Spinal cord (tissue), 10 donors: ENCODE measurements around the gene SLC7A6. TPM values are rescaled to one million over a fixed set of nuclear protein-coding genes. Genes with fewer than 3 reads are reported as not detected.
A peak's percentile ranks its signal among the peaks of the same experiment; 100 is the strongest.

Source experiments
- DNase-seq, 6 donors: peaks; one replicate each; pipeline versions ENCODE4 v3.0.0 to v3.0.0-alpha.2; 2013 to 2015; ENCODE audit warnings: low spot score in 6 of 6, low read depth in 4 of 6
- H3K27ac ChIP-seq: one replicate; pipeline ENCODE4 v1.5.1; 2013; ENCODE audit warnings: low read depth, low read length, control low read depth
- H3K27me3 ChIP-seq: one replicate; pipeline ENCODE4 v1.6.1; 2013; ENCODE audit warnings: low read length; ENCODE audit not compliant: control insufficient read depth, insufficient read depth
- H3K36me3 ChIP-seq: one replicate; pipeline ENCODE4 v1.6.1; 2013; ENCODE audit warnings: low read length; ENCODE audit not compliant: control insufficient read depth, insufficient read depth
- H3K4me1 ChIP-seq: one replicate; pipeline ENCODE4 v1.6.1; 2013; ENCODE audit warnings: low read length; ENCODE audit not compliant: control insufficient read depth, insufficient read depth
- H3K4me3 ChIP-seq: one replicate; pipeline ENCODE4 v1.5.1; 2013; ENCODE audit warnings: low read depth, low read length, control low read depth
- H3K9me3 ChIP-seq: one replicate; pipeline ENCODE4 v1.6.1; 2013; ENCODE audit warnings: low read length; ENCODE audit not compliant: control insufficient read depth, insufficient read depth
- WGBS: methylation state at CpG from one replicate; pipeline ENCODE4 v1.1.5; 2013; ENCODE audit warnings: missing lambda C conversion rate; ENCODE audit not compliant: insufficient coverage; 5-methylcytosine and 5-hydroxymethylcytosine counted together
- polyA plus RNA-seq, 2 donors: library from polyadenylated mRNA; unstranded; fragments of 120-200 nt; gene quantifications; one replicate each; pipeline ENCODE4 v1.2.1, GENCODE V29; 2013; ENCODE audit not compliant: insufficient read length in 2 of 2
- total RNA-seq, 2 donors: library from RNA; depleted of rRNA in 1 of 2; stranded (reverse); fragments of 120-200 nt in 1 of 2; fragments of >200 nt in 1 of 2; gene quantifications; one replicate each; pipeline versions ENCODE4 v1.2.3 to v1.2.4, GENCODE V29; 2013 to 2014
- donor health status: healthy.

Gene SLC7A6
- total and polyA plus RNA-seq, 4 donors: 20.2 to 28.3 (median 24.0) TPM

DNA sequence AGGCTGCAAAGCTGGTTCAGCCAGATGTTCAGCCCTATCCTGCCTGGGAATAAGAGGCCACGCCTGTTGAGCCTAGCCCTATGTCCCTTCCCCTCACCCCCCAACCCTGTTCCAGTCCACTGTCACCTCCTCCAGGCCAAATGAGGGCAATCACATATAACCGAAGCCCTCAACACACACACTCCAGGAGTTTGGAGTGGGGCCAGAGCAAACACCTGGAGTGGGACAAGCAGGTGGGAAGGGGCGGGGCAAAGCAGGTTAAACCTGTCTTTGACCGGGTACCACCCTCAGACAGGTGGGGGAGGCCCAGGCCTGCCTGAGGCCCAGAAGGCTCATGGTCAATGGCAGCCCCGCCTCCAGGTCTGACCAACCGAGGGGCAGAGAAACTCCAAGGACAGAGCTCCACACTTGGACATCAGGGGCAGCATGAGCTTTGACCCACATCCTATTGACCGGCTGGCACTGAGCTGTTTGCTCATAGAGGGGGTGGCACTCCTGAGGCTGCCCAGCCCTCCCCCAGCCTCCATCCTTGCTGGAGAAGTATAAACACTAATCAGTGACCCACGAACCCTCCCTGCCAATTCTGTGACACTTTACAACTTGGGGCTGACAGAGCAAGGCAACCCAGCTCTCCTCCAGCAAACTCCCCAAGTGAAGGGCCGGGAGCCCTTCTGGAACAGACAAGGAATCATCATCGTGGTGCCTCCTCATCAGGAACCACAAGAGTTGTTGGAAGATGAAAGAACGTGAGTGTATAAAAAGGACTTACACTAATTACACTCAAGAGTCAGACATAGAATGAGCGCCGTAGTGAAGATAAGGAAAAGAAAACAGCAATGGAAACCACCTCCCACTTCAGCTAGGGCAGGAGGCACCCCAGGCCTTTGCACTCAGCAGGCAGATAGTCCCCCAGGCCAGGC lies 29.9 kb upstream of the SLC7A6 start:
- Histone ChIP-seq H3K27ac (no peak overlapping the region), H3K4me3 (no peak overlapping the region), H3K9me3 (no peaks in the 10 kb centered on the region), H3K4me1 (peaks cover 32% of the 10 kb centered on the region), H3K27me3 (peaks cover 37% of the 10 kb centered on the region), H3K36me3 (peaks cover 26% of the 10 kb centered on the region)
- 74% methylated on average over 8 of the region's 13 CpGs for WGBS
- no peak for DNase-seq

DNA sequence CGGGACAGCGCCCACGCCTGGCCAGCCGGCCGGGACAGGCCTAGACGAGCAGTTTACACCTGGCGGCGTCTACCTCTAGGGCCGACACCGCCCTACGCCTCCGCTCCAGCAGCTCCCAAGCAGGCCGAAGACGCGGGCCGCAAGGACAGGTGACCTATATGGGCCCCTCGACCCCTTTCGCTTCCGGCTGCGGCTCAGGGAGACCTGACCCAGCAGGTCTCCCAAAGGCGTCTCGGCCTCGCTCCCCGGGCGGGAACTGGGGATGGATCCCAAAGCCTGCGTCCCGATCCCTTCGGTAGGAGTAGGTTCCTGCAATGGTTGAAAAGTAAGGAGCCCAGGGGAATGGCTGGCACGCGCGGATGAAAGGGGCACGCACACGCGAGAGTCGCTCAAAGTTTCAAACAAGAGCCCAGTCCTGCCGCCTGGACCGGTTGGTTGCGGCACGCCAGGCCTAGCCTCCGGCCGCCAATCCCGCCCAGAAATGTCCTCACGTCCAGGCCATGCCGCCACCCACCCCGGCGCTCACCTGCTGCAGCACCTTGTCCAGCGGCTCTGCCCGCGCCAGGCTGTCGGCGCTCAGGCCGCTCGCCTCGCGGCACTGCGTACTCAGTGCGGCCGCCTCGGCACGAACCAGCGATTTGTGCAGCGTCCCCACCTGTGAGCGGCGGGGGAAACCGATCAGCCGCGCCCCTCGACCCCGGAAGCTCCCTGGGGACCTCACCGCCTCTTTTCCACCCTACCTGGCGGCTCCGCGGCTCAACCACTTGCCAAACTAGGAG lies 29.0 kb upstream of the SLC7A6 start:
- Histone ChIP-seq H3K4me3 (no peak overlapping the region), H3K27me3 (peaks cover 37% of the 10 kb centered on the region), H3K9me3 (no peaks in the 10 kb centered on the region), H3K4me1 (peaks cover 37% of the 10 kb centered on the region), H3K36me3 (peaks cover 20% of the 10 kb centered on the region), H3K27ac (no peak overlapping the region)
- 12% methylated on average over 73 of the region's 73 CpGs for WGBS
- DNase-seq: no peak

DNA sequence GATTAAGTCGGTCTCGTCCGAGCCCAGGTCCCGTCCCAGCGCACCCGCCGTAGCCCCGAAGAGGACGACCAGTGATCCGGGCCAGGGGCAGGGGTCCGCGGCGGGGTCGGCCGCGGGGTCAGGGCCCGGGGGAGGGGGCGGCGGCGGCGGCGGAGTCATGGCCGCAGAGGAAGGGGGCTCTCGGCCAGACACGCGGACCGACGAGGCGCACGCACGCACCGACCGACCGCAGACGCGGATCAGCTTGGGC lies 28.5 kb upstream of the SLC7A6 start, which contains the start of gene ESRP2:
TSS of gene ESRP2 (minus strand) at position 241 of the 250 bp plus-strand sequence. CDS start at position 159, 82 bp downstream.
- Histone ChIP-seq H3K4me1 (peaks cover 37% of the 10 kb centered on the region), H3K27ac (peak within 1 kb of the TSS; percentile 64), H3K4me3 (peak within 1 kb of the TSS; percentile 77), H3K27me3 (peaks cover 37% of the 10 kb centered on the region), H3K9me3 (no peaks in the 10 kb centered on the region), H3K36me3 (peaks cover 17% of the 10 kb centered on the region)
- WGBS: under 1% methylated on average over 36 of the region's 36 CpGs
- no peak for DNase-seq

DNA sequence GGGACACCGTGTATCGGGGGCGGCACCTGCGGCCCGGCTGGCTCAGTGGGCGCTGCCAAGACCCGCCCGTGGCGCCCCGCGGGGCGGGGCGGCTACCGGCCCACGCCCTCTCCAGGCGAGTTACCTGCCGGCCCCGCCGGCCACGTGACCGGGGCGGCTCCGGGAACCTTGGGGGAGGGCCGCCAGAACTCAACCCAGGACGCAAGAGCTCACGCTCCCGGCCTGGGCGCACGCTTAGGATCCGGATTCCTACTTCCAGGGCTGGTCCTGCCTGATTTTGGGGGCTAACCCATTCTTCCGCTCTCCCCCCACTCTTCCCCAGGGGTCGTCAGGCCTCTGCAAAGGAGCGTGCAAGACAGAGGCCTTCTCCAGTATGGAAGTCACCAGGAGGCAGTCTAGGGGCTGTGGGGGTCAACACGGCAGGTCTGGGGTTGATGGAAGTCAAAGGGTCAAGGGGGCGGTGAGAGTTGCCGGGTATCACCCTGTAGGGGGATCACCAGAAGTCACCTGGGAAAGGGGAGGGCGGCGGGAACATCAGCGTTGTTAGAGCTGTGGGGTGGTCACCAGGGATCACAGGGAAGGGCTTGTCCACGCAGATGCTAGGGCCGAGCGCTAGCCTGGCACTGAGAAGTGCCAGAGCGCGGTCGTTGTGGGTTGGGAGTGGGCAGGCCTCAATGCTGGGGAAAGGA lies 28.0 kb upstream of the SLC7A6 start:
- Histone ChIP-seq H3K4me3 (peak overlapping the region; percentile 77), H3K27ac (no peak overlapping the region), H3K4me1 (peaks cover 37% of the 10 kb centered on the region), H3K36me3 (peaks cover 12% of the 10 kb centered on the region), H3K9me3 (no peaks in the 10 kb centered on the region), H3K27me3 (peaks cover 37% of the 10 kb centered on the region)
- WGBS: 3% methylated on average over 44 of the region's 45 CpGs
- DNase-seq: peak in 1 of 6 donors; percentile 29

DNA sequence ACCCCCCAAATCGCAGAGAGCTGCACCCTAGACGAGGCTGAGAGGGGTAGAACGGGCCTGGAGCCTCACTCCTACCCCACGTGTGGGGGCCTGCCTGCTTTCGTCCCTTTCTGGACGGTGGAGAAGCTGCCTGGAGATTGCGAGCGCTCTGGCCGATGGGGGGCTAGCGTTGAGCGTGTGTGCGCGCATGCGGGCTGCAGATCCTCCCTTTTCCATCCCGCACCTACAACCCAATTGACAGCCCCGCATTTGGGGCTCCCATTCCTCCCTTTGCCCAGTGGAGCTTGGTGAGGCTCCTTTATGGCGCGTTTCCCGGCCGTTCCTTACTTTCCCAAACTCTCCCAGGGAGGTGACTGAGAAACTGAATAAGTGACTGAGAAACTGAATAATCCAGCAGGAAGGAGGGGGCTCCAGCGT lies 27.5 kb upstream of the SLC7A6 start:
- Histone ChIP-seq H3K4me1 (peaks cover 37% of the 10 kb centered on the region), H3K9me3 (no peaks in the 10 kb centered on the region), H3K27me3 (peaks cover 37% of the 10 kb centered on the region), H3K36me3 (peaks cover 7% of the 10 kb centered on the region), H3K4me3 (peak overlapping the region; percentile 77), H3K27ac (peak overlapping the region; percentile 64)
- peak in 2 of 6 donors; percentile 68 to 72 for DNase-seq
- 1% methylated on average over 16 of the region's 21 CpGs for WGBS

DNA sequence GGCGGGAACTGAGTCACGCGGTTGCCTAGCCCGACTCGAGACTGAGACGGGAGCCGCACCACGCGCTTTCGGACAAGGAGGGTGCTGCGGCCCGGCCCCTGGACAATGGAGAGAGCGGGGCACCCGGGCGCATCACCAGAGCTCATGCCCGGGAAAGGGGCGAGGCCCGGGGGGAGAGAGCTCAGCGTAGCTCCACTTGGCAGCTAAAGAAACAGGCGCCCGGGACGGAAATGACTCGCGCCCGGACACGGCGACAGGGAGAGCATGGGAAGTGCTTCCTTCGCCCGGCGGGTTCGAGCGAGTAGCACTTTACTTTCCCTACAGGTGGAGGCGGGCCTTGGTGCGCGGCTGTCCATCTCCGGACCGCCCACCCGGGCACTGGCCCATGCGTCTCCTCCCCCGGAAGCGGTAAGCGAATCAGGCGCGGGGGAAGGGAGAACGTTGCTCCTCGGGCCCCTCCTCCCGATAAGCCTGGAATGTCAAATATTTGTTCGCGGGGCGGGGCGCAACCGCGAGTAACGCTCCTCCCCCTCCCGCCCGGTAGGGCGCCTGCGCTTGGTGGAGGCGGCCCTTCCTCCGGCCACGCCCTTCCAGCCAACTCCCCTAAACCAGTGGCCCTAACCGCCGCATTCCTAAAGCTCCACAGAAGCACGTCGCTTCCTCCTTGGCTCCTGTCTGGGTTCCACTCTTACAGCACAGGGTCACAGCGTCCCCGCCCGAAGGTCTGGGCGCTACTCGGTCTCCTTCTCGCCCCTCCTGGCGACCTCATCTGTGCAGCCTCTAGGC lies 26.9 kb upstream of the SLC7A6 start:
- WGBS: under 1% methylated on average over 72 of the region's 72 CpGs
- no peaks in the 10 kb centered on the region for H3K9me3 ChIP-seq
- peaks cover 37% of the 10 kb centered on the region for H3K27me3 ChIP-seq
- peak overlapping the region; percentile 64 for H3K27ac ChIP-seq
- H3K4me1 ChIP-seq: peaks cover 37% of the 10 kb centered on the region
- peaks cover under 1% of the 10 kb centered on the region for H3K36me3 ChIP-seq
- peak; percentile 80 to 98 (median 90) for DNase-seq
- H3K4me3 ChIP-seq: peak overlapping the region; percentile 77

DNA sequence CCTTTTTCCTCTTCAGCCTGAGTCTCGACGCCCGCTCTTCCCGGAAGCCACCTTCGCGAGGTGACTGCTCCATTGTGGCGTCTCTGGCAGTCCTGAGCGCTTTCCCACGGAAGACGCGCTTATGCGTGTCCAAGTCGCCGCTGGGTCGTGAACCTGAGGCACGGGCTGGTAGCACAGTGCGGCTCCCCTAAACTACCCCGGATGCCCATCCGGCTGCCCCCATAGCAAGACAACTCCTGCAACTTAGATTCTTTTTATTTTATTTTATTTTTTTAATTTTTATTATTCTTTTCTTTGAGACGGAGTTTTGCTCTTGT lies 26.3 kb upstream of the SLC7A6 start:
- 9% methylated on average over 17 of the region's 20 CpGs for WGBS
- peak overlapping the region; percentile 57 for H3K27ac ChIP-seq
- H3K4me1 ChIP-seq: peaks cover 37% of the 10 kb centered on the region

DNA sequence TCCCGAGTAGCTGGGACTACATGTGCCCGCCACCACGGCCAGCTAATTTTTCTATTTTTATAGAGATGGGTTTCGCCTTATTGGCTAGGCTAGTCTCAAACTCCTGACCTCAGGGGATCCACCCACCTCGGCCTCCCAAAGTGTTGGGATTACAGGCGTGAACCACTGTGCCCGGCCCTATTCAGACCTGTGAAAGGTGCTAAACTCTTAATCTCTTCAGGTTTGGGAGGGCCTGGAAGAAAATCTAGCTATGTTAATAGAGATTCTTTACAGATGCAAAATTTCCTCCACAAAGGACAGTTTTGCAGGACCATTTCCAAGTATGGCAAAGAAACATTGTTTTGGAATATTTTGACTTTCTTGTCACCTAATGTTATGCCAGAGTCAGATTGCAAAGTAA lies 22.2 kb upstream of the SLC7A6 start:
- Histone ChIP-seq H3K36me3 (no peaks in the 10 kb centered on the region), H3K27me3 (peaks cover 8% of the 10 kb centered on the region), H3K27ac (no peak overlapping the region), H3K4me1 (peaks cover 43% of the 10 kb centered on the region), H3K9me3 (no peaks in the 10 kb centered on the region), H3K4me3 (no peak overlapping the region)
- WGBS: 100% methylated on average over 2 of the region's 7 CpGs
- DNase-seq: no peak

More for the DNA sequence above, 26.3 kb upstream of the SLC7A6 start:
- Histone ChIP-seq H3K27me3 (peaks cover 37% of the 10 kb centered on the region), H3K4me3 (peak overlapping the region; percentile 77), H3K9me3 (no peaks in the 10 kb centered on the region), H3K36me3 (no peaks in the 10 kb centered on the region)
- no peak for DNase-seq
